Measurements from ENCODE around the gene METTL22.

The METTL22 gene

GRCh38 chr16:8686031-8686621 lies 64.6 kb downstream of the METTL22 start:
- in situ Hi-C loops (cut with HindIII; ENCODE audit: low sequenced_read_pairs) = no loop called here

- in situ Hi-C loops (cut with HindIII; ENCODE audit: low sequenced_read_pairs) = no loop called here
These were observed 65.4 kb downstream of the METTL22 start for GRCh38 chr16:8686879-8687278.

GRCh38 chr16:8689686-8690085 lies 68.2 kb downstream of the METTL22 start:
- in situ Hi-C loops (cut with HindIII; ENCODE audit: low sequenced_read_pairs) = no loop called here

DNA sequence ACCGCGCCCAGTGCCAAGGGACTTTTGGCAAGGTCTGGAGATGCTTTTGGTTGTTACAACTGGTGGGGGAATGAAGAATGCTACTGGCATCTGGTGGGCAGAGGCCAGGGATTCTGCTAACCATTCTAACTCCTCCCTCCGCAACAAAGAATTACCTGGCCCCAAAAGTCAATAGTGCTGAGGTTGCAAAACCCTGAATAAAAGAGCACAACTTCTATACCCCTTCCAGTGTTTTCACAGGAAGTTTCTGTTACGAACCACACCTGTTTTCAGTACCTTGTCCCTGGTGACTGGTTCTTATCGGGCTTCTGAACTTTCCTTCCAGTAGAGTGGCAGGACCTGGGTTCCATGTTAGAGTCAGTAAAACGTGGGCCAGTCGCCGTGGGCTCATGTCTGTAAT lies 70.2 kb downstream of the METTL22 start:
- in situ Hi-C loops (cut with HindIII; ENCODE audit: low sequenced_read_pairs) = no loop called here

GRCh38 chr16:8694795-8695728 lies 73.6 kb downstream of the METTL22 start:
- in situ Hi-C loops (cut with HindIII; ENCODE audit: low sequenced_read_pairs) = no loop called here

DNA sequence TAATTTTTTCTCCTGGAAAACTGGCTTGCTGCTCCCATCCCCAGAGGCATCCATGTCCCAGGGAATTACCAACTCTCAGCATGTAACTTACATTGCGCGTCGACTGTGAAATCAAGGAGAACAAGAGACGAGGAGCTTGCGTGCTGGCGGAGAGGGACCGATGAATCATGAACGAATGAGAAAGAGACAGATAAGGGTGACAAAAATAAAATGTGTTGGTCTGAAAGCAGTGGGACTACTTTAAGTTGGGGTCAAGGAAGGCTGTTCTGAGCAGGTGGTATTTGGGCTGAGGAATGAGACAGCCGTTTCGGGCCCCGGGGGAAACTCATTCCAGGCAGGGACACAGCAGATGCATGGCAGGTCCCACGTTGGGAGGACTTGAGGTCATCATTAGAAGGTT lies 75.4 kb downstream of the METTL22 start:
- in situ Hi-C loops (cut with HindIII; ENCODE audit: low sequenced_read_pairs) = no loop called here

DNA sequence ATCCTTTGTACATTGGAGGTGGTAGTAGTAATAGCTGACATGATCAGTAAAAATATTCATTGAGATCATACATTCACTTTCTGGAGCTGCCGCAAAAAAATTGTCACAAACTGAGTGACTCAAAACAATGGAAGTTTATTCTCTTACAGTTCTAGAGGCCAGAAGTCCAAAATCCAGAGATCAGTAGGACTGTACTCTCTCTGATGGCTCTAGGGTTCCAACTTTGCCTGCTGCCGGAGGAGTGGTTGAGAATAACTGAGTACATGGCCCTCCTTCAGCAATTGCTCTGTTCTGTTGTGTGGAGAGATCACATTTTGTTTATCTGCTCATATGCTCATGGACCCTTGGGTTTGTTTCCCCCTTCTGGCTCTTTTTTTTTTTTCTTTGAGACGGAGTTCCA lies 76.5 kb downstream of the METTL22 start:
- in situ Hi-C loops (cut with HindIII; ENCODE audit: low sequenced_read_pairs) = no loop called here
